Smooth muscle cell (in vitro differentiated cells): ENCODE data around the gene TPSG1. TPM values are rescaled to one million over a fixed set of nuclear protein-coding genes. Genes with fewer than 3 reads are reported as not detected.
"Not testable (repeated sequence)": the region's sequence is repeated elsewhere in the genome, so short reads cannot be mapped to it uniquely, and the experiment has no call there.

Experiments
- DNase-seq: peaks from one replicate; lab custom pipeline; 2025; ENCODE audit not compliant: unreplicated experiment; lab: John Stamatoyannopoulos, UW
- H2AFZ ChIP-seq: fragments of 200-600 bp; sonication (generic); 2 replicates; pipeline ENCODE4 v1.6.0; 2016; ENCODE audit warnings: antibody characterized with exemption, low read depth, mild to moderate bottlenecking
- H3F3A ChIP-seq: fragments of 200-600 bp; sonication (generic); 2 replicates; pipeline ENCODE4 v1.6.0; 2017; ENCODE audit warnings: antibody characterized with exemption, low read depth
- H3K27ac ChIP-seq: fragments of 200-600 bp; sonication (generic); 2 replicates; pipeline ENCODE4 v1.5.1; 2016; ENCODE audit warnings: low read depth, mild to moderate bottlenecking
- H3K27me3 ChIP-seq: fragments of 200-600 bp; sonication (generic); 2 replicates; pipeline ENCODE4 v1.6.1; 2016; ENCODE audit warnings: low read depth, mild to moderate bottlenecking
- H3K36me3 ChIP-seq: fragments of 200-600 bp; sonication (generic); 2 replicates; pipeline ENCODE4 v1.5.1; 2016; ENCODE audit warnings: low read depth
- H3K4me1 ChIP-seq: fragments of 200-600 bp; sonication (generic); 2 replicates; pipeline ENCODE4 v1.5.1; 2016; ENCODE audit warnings: low read depth
- H3K4me2 ChIP-seq: fragments of 200-600 bp; sonication (generic); 2 replicates; pipeline ENCODE4 v1.6.0; 2016; ENCODE audit warnings: mild to moderate bottlenecking
- H3K4me3 ChIP-seq: fragments of 200-600 bp; sonication (generic); 2 replicates; pipeline ENCODE4 v1.5.1; 2016; ENCODE audit warnings: mild to moderate bottlenecking
- H3K79me2 ChIP-seq: fragments of 200-600 bp; sonication (generic); 2 replicates; pipeline ENCODE4 v1.6.0; 2016; ENCODE audit warnings: low read depth, mild to moderate bottlenecking
- H3K9ac ChIP-seq: fragments of 200-600 bp; sonication (generic); 2 replicates; pipeline ENCODE4 v1.6.0; 2016; ENCODE audit warnings: low read depth
- H3K9me3 ChIP-seq: fragments of 200-600 bp; sonication (generic); replicated peaks from 2 replicates; pipeline ENCODE4 v1.5.1; 2016; ENCODE audit warnings: low read depth
- H4K20me1 ChIP-seq: fragments of 200-600 bp; sonication (generic); 2 replicates; pipeline ENCODE4 v1.6.0; 2016; ENCODE audit warnings: low read depth
- WGBS: methylation state at CpG from one replicate; pipeline ENCODE4 v1.1.7; 2016; ENCODE audit warnings: low lambda C conversion rate; 5-methylcytosine and 5-hydroxymethylcytosine counted together
- polyA plus RNA-seq: library from polyadenylated mRNA; unstranded; fragments of >200 nt; fragmentation: Nextera tagmentation; extraction: Ambion mirVana; gene quantifications from 2 replicates; pipeline ENCODE4 v1.2.1, GENCODE V29; 2016
- total RNA-seq: library from RNA; depleted of rRNA; stranded (reverse); fragments of >200 nt; gene quantifications from 2 replicates; pipeline ENCODE4 v1.2.3, GENCODE V29; 2014

Gene TPSG1
- total and polyA plus RNA-seq, 2 experiments from 2014 or later, result not detected

- H3K4me3 ChIP-seq, H2AFZ ChIP-seq, H3K36me3 ChIP-seq, H3K27me3 ChIP-seq, H3F3A ChIP-seq, H3K9me3 ChIP-seq, H3K4me2 ChIP-seq, H3K79me2 ChIP-seq, DNase-seq, H3K4me1 ChIP-seq, H3K27ac ChIP-seq, H3K9ac ChIP-seq, H4K20me1 ChIP-seq: not testable (repeated sequence)
- WGBS, result 92% methylated on average over 15 of the region's 17 CpGs
Observed at GRCh38 chr16:1230471-1231212, 5.6 kb upstream of the TPSG1 start.

DNA sequence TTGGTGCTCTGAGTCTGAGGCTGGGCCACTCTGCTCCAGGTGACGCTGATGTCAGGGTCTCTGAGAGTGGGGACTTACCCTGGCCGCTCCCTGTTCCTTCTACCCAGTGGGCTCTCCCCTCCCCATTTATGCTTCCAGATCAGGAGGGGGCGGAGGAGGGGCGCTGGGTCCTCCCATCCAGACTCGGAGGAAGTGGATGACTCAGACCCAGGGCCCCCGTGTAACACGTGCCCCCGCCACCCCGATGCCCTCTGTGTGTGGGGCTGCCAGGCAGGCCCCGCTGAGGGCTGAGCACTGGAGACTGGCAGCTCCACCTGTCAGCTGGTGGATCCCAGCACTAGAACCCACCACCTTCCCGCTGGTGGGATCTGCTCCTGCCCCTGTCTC is 5.0 kb upstream of the TPSG1 start, which contains the start of gene TPSB2:
Gene TPSB2 (minus strand): TSS at position 101 of the 387 bp plus-strand sequence. CDS start 233 bp downstream, outside the sequence.
- not testable (repeated sequence) for H3K36me3 ChIP-seq, H4K20me1 ChIP-seq, H3K79me2 ChIP-seq, H3F3A ChIP-seq, DNase-seq, H3K9me3 ChIP-seq, H3K4me2 ChIP-seq, H3K4me3 ChIP-seq, H3K27ac ChIP-seq, H3K4me1 ChIP-seq, H3K9ac ChIP-seq, H2AFZ ChIP-seq, H3K27me3 ChIP-seq
- 100% methylated on average over 1 of the region's 11 CpGs for WGBS

- DNase-seq, H3K27ac ChIP-seq, H3K27me3 ChIP-seq, H3K79me2 ChIP-seq, H3K36me3 ChIP-seq, H2AFZ ChIP-seq, H3K4me1 ChIP-seq, H3K4me3 ChIP-seq, H3F3A ChIP-seq, H3K9ac ChIP-seq, H3K9me3 ChIP-seq, H4K20me1 ChIP-seq, H3K4me2 ChIP-seq: not testable (repeated sequence)
- WGBS, result 94% methylated on average over 11 of the region's 13 CpGs
Observed at GRCh38 chr16:1229476-1229875, 4.4 kb upstream of the TPSG1 start.

GRCh38 chr16:1228227-1228626 is 3.2 kb upstream of the TPSG1 start:
- WGBS, result 94% methylated on average over 6 of the region's 7 CpGs
- not testable (repeated sequence) for DNase-seq, H3K4me1 ChIP-seq, H2AFZ ChIP-seq, H3K27me3 ChIP-seq, H3F3A ChIP-seq, H3K36me3 ChIP-seq, H4K20me1 ChIP-seq, H3K4me3 ChIP-seq, H3K4me2 ChIP-seq, H3K9ac ChIP-seq, H3K9me3 ChIP-seq, H3K27ac ChIP-seq, H3K79me2 ChIP-seq

DNA sequence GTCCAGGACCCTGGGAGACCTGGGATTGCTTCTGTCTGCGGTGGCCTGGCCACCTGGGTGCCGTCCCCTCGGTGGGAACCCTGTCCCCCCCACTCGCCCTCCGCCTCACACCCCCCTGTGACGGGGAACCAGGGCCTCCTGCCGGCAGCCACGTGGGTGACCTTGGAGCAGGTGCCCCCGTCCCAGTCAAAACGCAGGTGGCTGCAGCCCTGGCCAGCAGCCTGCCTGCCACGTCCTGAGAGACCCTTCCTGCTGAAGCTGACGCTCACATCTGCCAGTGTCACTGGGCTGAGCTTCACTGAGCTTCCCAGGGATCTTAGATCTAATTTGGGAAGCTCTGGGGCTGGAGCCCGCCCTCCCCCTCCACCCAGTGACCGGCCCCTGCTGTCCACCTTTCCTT is 1.6 kb upstream of the TPSG1 start:
- 78% methylated on average over 14 of the region's 14 CpGs for WGBS
- H2AFZ ChIP-seq, H3K36me3 ChIP-seq, H3K9ac ChIP-seq, DNase-seq, H4K20me1 ChIP-seq, H3K27me3 ChIP-seq, H3K79me2 ChIP-seq, H3K4me1 ChIP-seq, H3K27ac ChIP-seq, H3F3A ChIP-seq, H3K4me3 ChIP-seq, H3K9me3 ChIP-seq, H3K4me2 ChIP-seq: not testable (repeated sequence)

DNA sequence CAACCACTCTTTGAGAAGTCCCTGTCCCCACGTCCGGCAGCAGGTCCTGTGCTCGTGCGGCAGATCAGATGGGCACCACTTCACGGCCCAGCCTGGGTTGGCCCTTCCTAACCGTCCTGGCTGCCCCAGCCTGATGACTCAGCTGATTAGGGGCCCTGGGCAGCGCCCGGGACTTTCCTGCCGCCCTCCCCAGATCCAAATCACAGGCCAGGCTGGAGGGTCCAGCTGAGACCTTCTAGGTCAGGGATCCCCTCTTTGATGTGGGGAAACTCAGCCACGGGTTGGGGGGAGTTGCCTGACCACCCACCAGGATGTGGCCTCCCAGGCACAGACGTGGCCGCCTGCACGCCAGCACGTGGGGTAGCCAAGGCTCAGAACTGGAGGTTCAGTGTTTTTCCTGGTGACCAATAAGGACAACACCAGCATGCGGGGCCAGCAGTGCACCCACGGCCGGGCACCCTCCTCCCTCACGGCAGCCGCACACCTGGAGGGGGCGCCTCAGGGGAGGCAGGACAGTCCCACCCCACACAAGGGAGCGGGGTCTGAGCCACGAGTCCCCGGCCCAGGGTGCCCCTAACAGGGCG is 752 bp upstream of the TPSG1 start:
- H3F3A ChIP-seq, DNase-seq, H3K36me3 ChIP-seq, H3K9me3 ChIP-seq, H3K27ac ChIP-seq, H3K4me3 ChIP-seq, H4K20me1 ChIP-seq, H3K79me2 ChIP-seq, H2AFZ ChIP-seq, H3K27me3 ChIP-seq, H3K9ac ChIP-seq, H3K4me2 ChIP-seq, H3K4me1 ChIP-seq: not testable (repeated sequence)
- WGBS, result 75% methylated on average over 24 of the region's 24 CpGs
